Measurements from ENCODE around the gene ZNF358. TPM values are rescaled to one million over a fixed set of nuclear protein-coding genes. Genes with fewer than 3 reads are reported as not detected.

The ZNF358 gene
- total and polyA plus RNA-seq, 2 of the 13 experiments (the other 11 are each of a cell fraction or from before 2014, with no cell fraction given), result 9.1 to 37.0 TPM

DNA sequence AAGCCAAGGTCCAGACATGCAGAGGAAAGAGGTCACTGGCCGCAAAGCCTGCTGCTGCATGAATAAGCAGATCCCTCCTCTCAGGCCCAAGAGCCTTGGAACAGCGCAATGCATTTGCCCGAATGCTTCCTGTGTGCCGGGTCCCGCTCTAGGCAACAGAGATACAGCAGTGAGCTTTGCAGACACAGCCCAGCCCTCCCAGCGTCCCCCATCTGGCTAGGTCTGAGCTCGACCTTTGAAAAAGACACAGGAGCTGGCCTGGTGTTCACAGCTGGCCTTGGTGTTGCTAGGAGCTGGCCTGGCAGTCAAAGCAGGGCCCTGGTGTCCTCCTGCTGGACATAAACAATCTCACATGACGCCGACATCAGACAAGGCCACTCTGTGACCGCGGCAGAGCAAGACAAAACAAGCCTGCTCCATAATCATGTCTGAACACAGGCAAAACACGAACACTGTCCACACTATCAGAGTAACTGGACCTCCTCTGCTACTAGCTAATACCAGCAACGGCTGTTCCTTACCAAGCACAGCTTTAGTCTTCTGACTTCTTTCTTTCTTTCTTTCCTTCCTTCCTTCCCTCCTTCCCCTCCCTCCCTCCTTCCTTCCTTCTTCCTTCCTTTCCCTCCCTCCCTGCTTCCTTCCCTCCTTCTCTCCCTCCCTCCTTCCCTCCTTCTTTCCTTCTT, 21.3 kb upstream of the ZNF358 start (continued):
- TF ChIP-seq, protein P1, sequence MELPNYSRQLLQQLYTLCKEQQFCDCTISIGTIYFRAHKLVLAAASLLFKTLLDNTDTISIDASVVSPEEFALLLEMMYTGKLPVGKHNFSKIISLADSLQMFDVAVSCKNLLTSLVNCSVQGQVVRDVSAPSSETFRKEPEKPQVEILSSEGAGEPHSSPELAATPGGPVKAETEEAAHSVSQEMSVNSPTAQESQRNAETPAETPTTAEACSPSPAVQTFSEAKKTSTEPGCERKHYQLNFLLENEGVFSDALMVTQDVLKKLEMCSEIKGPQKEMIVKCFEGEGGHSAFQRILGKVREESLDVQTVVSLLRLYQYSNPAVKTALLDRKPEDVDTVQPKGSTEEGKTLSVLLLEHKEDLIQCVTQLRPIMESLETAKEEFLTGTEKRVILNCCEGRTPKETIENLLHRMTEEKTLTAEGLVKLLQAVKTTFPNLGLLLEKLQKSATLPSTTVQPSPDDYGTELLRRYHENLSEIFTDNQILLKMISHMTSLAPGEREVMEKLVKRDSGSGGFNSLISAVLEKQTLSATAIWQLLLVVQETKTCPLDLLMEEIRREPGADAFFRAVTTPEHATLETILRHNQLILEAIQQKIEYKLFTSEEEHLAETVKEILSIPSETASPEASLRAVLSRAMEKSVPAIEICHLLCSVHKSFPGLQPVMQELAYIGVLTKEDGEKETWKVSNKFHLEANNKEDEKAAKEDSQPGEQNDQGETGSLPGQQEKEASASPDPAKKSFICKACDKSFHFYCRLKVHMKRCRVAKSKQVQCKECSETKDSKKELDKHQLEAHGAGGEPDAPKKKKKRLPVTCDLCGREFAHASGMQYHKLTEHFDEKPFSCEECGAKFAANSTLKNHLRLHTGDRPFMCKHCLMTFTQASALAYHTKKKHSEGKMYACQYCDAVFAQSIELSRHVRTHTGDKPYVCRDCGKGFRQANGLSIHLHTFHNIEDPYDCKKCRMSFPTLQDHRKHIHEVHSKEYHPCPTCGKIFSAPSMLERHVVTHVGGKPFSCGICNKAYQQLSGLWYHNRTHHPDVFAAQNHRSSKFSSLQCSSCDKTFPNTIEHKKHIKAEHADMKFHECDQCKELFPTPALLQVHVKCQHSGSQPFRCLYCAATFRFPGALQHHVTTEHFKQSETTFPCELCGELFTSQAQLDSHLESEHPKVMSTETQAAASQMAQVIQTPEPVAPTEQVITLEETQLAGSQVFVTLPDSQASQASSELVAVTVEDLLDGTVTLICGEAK (IDR thresholded peaks at IDR 0.05), result peak; percentile 19; the same call in 1 of the 2 replicates
- TF ChIP-seq, protein P1 (CRISPR knock-in tag; IDR thresholded peaks at IDR 0.05), result no peak; the same call in 1 of the 2 replicates
- peak; percentile 81 for TF ChIP-seq ZNF350 (CRISPR knock-in tag; IDR thresholded peaks at IDR 0.05; ENCODE audit: borderline replicate concordance, low read depth)
- peak; percentile 63 for TF ChIP-seq ZGPAT (CRISPR knock-in tag; IDR thresholded peaks at IDR 0.05)
- no peak; the same call in 1 of the 2 replicates for TF ChIP-seq PHF21A (CRISPR knock-in tag; IDR thresholded peaks at IDR 0.05)
- TF ChIP-seq STAG1 (CRISPR knock-in tag; IDR thresholded peaks at IDR 0.05), result 0 out of 2 replicates have a peak, but pooled peaks have one; percentile 31
- TF ChIP-seq, protein P2, sequence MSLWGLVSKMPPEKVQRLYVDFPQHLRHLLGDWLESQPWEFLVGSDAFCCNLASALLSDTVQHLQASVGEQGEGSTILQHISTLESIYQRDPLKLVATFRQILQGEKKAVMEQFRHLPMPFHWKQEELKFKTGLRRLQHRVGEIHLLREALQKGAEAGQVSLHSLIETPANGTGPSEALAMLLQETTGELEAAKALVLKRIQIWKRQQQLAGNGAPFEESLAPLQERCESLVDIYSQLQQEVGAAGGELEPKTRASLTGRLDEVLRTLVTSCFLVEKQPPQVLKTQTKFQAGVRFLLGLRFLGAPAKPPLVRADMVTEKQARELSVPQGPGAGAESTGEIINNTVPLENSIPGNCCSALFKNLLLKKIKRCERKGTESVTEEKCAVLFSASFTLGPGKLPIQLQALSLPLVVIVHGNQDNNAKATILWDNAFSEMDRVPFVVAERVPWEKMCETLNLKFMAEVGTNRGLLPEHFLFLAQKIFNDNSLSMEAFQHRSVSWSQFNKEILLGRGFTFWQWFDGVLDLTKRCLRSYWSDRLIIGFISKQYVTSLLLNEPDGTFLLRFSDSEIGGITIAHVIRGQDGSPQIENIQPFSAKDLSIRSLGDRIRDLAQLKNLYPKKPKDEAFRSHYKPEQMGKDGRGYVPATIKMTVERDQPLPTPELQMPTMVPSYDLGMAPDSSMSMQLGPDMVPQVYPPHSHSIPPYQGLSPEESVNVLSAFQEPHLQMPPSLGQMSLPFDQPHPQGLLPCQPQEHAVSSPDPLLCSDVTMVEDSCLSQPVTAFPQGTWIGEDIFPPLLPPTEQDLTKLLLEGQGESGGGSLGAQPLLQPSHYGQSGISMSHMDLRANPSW (CRISPR knock-in tag; IDR thresholded peaks at IDR 0.05; ENCODE audit: borderline replicate concordance), result peak; percentile 69; the same call in 1 of the 2 replicates
- TF ChIP-seq, protein P3, sequence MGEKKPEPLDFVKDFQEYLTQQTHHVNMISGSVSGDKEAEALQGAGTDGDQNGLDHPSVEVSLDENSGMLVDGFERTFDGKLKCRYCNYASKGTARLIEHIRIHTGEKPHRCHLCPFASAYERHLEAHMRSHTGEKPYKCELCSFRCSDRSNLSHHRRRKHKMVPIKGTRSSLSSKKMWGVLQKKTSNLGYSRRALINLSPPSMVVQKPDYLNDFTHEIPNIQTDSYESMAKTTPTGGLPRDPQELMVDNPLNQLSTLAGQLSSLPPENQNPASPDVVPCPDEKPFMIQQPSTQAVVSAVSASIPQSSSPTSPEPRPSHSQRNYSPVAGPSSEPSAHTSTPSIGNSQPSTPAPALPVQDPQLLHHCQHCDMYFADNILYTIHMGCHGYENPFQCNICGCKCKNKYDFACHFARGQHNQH (CRISPR knock-in tag; IDR thresholded peaks at IDR 0.05), result peak; percentile 59; the same call in 1 of the 2 replicates
- peak; percentile 63; the same call in 1 of the 2 replicates for TF ChIP-seq ZMAT3 (CRISPR knock-in tag; conservative IDR thresholded peaks at IDR 0.05)
- peak; percentile 52; the same call in 1 of the 2 replicates for TF ChIP-seq DMAP1 (CRISPR knock-in tag; IDR thresholded peaks at IDR 0.05)
- TF ChIP-seq HOXA3 (CRISPR knock-in tag; IDR thresholded peaks at IDR 0.05), result peak; percentile 51; the same call in 1 of the 2 replicates
- TF ChIP-seq HDAC1 (CRISPR knock-in tag; IDR thresholded peaks at IDR 0.05), result peak; percentile 68
- TF ChIP-seq ZFP82 (CRISPR knock-in tag; IDR thresholded peaks at IDR 0.05; ENCODE audit: borderline replicate concordance), result no peak
- TF ChIP-seq FOXM1 (CRISPR knock-in tag; IDR thresholded peaks at IDR 0.05), result no peak
- TF ChIP-seq RFX3 (CRISPR knock-in tag; IDR thresholded peaks at IDR 0.05), result 0 out of 2 replicates have a peak, but pooled peaks have one; percentile 16

Data from HepG2 (cell line).